A673 (cell line): ENCODE measurements around the gene C7orf57. TPM values are rescaled to one million over a fixed set of nuclear protein-coding genes. Genes with fewer than 3 reads are reported as not detected.

Experiments
- BruUV-seq: library from RNA; stranded (reverse); fragments of 400-500 nt; replicated peaks from 2 replicates; lab custom pipeline; 2021; lab: Mats Ljungman, UMichigan
- CTCF ChIA-PET: fragments of 300-600 bp; sonication (Branson Sonifier 250); formaldehyde crosslinking; loops from one replicate; lab custom pipeline; 2022; ENCODE audit warnings: antibody characterized with exemption; lab: Charles Lee
- POLR2A ChIA-PET: fragments of 300-600 bp; sonication (Branson Sonifier 250); formaldehyde crosslinking; loops from one replicate; lab custom pipeline; 2022; ENCODE audit warnings: antibody characterized with exemption; ENCODE audit not compliant: low non-redundant PET; lab: Charles Lee
- DNase-seq: peaks from one replicate; pipeline ENCODE4 v3.0.0-alpha.2; 2015; ENCODE audit warnings: low spot score
- H3K27ac ChIP-seq: fragments of 200-600 bp; sonication (generic); 2 replicates; pipeline ENCODE4 v1.5.1; 2016; ENCODE audit warnings: mixed run types, low read depth, mild to moderate bottlenecking, mixed read lengths, antibody characterized with exemption, low read length; ENCODE audit not compliant: poor library complexity, severe bottlenecking
- H3K27me3 ChIP-seq: fragments of 200-600 bp; sonication (generic); replicated peaks from 2 replicates; pipeline ENCODE4 v1.6.1; 2017; ENCODE audit warnings: mixed run types, low read depth, mild to moderate bottlenecking, mixed read lengths, antibody characterized with exemption, low read length; ENCODE audit not compliant: insufficient read depth, poor library complexity
- H3K36me3 ChIP-seq: fragments of 200-600 bp; sonication (generic); 2 replicates; pipeline ENCODE4 v1.6.1; 2016; ENCODE audit warnings: mixed run types, mild to moderate bottlenecking, mixed read lengths, antibody characterized with exemption, low read length; ENCODE audit not compliant: insufficient read depth, poor library complexity, severe bottlenecking
- H3K4me1 ChIP-seq: fragments of 200-600 bp; sonication (generic); 2 replicates; pipeline ENCODE4 v1.6.1; 2017; ENCODE audit warnings: mixed run types, mild to moderate bottlenecking, mixed read lengths, antibody characterized with exemption, low read length; ENCODE audit not compliant: insufficient read depth, poor library complexity, severe bottlenecking
- H3K4me3 ChIP-seq: fragments of 200-600 bp; sonication (generic); 2 replicates; pipeline ENCODE4 v1.5.1; 2016; ENCODE audit warnings: low read depth, mixed run types, mild to moderate bottlenecking, mixed read lengths, low read length; ENCODE audit not compliant: poor library complexity, severe bottlenecking
- H3K9me3 ChIP-seq: fragments of 200-600 bp; sonication (generic); 2 replicates; pipeline ENCODE4 v1.6.1; 2016; ENCODE audit warnings: mixed run types, low read depth, mild to moderate bottlenecking, mixed read lengths, antibody characterized with exemption, low read length; ENCODE audit not compliant: poor library complexity, severe bottlenecking
- EZH2 ChIP-seq: fragments of 200-600 bp; sonication (generic); IDR thresholded peaks from 2 replicates; pipeline ENCODE4 v1.6.1; 2017; ENCODE audit warnings: borderline replicate concordance, low read depth, mild to moderate bottlenecking, mixed read lengths, antibody characterized with exemption, low read length; ENCODE audit not compliant: poor library complexity, severe bottlenecking
- intact Hi-C: fragments of 100-400 bp; cut with micrococcal nuclease; formaldehyde crosslinking; loops from one replicate; pipeline ENCODE4 v1.10.0; 2022; ENCODE audit not compliant: unreplicated experiment
- total RNA-seq: library from RNA; stranded (reverse); gene quantifications from 2 replicates; pipeline ENCODE4 v1.2.3, GENCODE V29; 2021
- TF ChIP-seq, protein P1 (sequence below): fragments of 300-800, 200-600 bp; sonication (generic); conservative IDR thresholded peaks from 2 replicates; pipeline ENCODE4 v1.5.1; 2017; ENCODE audit warnings: low read depth, mild to moderate bottlenecking, antibody characterized with exemption, low read length, moderate library complexity, mixed read lengths

Gene C7orf57
- total RNA-seq, 1 experiment from 2014 or later, result not detected

DNA sequence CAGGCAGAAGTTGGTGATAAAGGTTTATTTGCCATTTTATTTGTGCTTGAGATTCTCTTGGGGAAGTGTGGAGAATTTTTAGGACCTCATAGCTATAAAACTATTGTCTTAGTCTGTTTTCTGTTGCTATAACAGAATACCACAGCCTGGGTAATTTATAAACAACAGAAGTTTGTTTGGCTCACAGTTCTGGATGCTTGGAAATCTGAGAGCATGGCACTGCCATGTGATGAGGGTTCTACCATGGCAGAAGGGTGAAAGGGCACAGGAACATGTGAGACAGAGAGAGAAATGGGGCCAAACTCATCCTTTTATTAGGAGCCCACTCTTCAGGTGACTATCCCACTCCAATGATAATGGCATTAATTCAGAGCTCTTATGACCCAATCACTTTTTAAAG, 18.7 kb upstream of the C7orf57 start:
- Histone ChIP-seq H3K9me3 (no peaks in the 10 kb centered on the region), H3K27me3 (peaks cover 3% of the 10 kb centered on the region), H3K4me3 (no peak overlapping the region), H3K4me1 (no peaks in the 10 kb centered on the region), H3K27ac (no peak overlapping the region), H3K36me3 (no peaks in the 10 kb centered on the region)
- CTCF ChIA-PET, result no interaction called here
- TF ChIP-seq EZH2, result no peak
- TF ChIP-seq, protein P1, sequence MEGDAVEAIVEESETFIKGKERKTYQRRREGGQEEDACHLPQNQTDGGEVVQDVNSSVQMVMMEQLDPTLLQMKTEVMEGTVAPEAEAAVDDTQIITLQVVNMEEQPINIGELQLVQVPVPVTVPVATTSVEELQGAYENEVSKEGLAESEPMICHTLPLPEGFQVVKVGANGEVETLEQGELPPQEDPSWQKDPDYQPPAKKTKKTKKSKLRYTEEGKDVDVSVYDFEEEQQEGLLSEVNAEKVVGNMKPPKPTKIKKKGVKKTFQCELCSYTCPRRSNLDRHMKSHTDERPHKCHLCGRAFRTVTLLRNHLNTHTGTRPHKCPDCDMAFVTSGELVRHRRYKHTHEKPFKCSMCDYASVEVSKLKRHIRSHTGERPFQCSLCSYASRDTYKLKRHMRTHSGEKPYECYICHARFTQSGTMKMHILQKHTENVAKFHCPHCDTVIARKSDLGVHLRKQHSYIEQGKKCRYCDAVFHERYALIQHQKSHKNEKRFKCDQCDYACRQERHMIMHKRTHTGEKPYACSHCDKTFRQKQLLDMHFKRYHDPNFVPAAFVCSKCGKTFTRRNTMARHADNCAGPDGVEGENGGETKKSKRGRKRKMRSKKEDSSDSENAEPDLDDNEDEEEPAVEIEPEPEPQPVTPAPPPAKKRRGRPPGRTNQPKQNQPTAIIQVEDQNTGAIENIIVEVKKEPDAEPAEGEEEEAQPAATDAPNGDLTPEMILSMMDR, result no peak
- POLR2A ChIA-PET, result no interaction called here
- intact Hi-C loops, result no loop called here
- no TSS peak for BruUV-seq
- DNase-seq, result no peak

DNA sequence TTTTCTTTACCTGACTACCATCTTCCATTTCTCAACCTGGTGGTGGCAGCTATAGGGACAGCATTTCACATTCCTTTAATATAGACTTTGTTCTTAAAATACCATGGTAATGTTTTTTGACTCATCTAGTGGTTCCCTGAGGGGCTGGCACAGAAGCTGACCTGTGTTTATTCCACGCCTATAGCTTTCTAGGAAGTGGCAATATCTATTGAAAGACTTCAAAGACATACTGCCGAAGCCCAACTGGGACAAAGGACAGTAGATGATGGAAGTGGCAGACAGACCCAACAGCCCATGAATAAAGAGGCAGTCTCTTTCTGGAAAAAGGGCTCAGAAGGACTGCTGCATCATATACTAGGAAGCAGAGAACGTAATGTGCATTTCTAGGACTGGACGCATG, 17.7 kb upstream of the C7orf57 start:
- no peak overlapping the region for H3K4me3 ChIP-seq
- BruUV-seq, result no TSS peak
- ChIA-PET POLR2A (no interaction called here), CTCF (no interaction called here)
- H3K4me1 ChIP-seq, result no peaks in the 10 kb centered on the region
- H3K36me3 ChIP-seq, result no peaks in the 10 kb centered on the region
- no peaks in the 10 kb centered on the region for H3K9me3 ChIP-seq
- no peak overlapping the region for H3K27ac ChIP-seq
- H3K27me3 ChIP-seq, result peaks cover 3% of the 10 kb centered on the region
- DNase-seq, result no peak
- no peak for TF ChIP-seq EZH2
- TF ChIP-seq, protein P1, result no peak
- intact Hi-C loops, result no loop called here

GRCh38 chr7:48025624-48026023, 9.7 kb upstream of the C7orf57 start:
- ChIA-PET CTCF (no interaction called here), POLR2A (no interaction called here)
- Histone ChIP-seq H3K4me1 (no peaks in the 10 kb centered on the region), H3K9me3 (peaks cover 7% of the 10 kb centered on the region), H3K36me3 (no peaks in the 10 kb centered on the region), H3K4me3 (no peak overlapping the region), H3K27me3 (peaks cover 14% of the 10 kb centered on the region), H3K27ac (no peak overlapping the region)
- intact Hi-C loops, result no loop called here
- no TSS peak for BruUV-seq
- DNase-seq, result no peak
- TF ChIP-seq, protein P1, result no peak
- no peak for TF ChIP-seq EZH2
